SK-N-SH treated with all-trans-retinoic acid at 6 μM for 48 hours (cell line): ENCODE data around the gene UPK3A.

ENCODE experiments used
- ATAC-seq: fragments of 200-7000 bp; cut with Tn5 transposase; 3 replicates; pipeline ENCODE4 v1.9.1; 2020; ENCODE audit warnings: mild to moderate bottlenecking, moderate library complexity
- ARNTL ChIP-seq: fragments of 450-650 bp; formaldehyde crosslinking; IDR thresholded peaks from 2 replicates; pipeline ENCODE4 v1.5.0; 2020; ENCODE audit warnings: low read depth, mild to moderate bottlenecking, moderate library complexity, borderline replicate concordance
- CSDC2 ChIP-seq: fragments of 250-450 bp; sonication (Bioruptor Pico); IDR thresholded peaks from 2 replicates; pipeline ENCODE4 v1.5.0; 2020; ENCODE audit warnings: mild to moderate bottlenecking, moderate library complexity
- ISL1 ChIP-seq: fragments of 250-450 bp; sonication (Bioruptor Pico); IDR thresholded peaks from 2 replicates; pipeline ENCODE4 v2.1.2; 2022; ENCODE audit warnings: mild to moderate bottlenecking, moderate library complexity
- OSR1 ChIP-seq: fragments of 250-450 bp; sonication (Bioruptor Pico); IDR thresholded peaks from 2 replicates; pipeline ENCODE4 v1.8.0; 2022; ENCODE audit warnings: moderate library complexity, mild to moderate bottlenecking, inconsistent platforms
- PPARA ChIP-seq: fragments of 250-450 bp; sonication (Bioruptor Pico); IDR thresholded peaks from 2 replicates; pipeline ENCODE4 v1.5.0; 2020; ENCODE audit warnings: mild to moderate bottlenecking, borderline replicate concordance
- SNAI2 ChIP-seq: fragments of 250-450 bp; sonication (Bioruptor Pico); IDR thresholded peaks from 2 replicates; pipeline ENCODE4 v1.5.0; 2020; ENCODE audit warnings: mild to moderate bottlenecking, moderate library complexity
- TCF4 ChIP-seq: fragments of 250-450 bp; sonication (Bioruptor Pico); IDR thresholded peaks from 2 replicates; pipeline ENCODE4 v1.8.0; 2021; ENCODE audit warnings: mild to moderate bottlenecking, moderate library complexity, borderline replicate concordance
- ZC3H10 ChIP-seq: fragments of 250-450 bp; sonication (Bioruptor Pico); IDR thresholded peaks from 2 replicates; pipeline ENCODE4 v1.5.1; 2021; ENCODE audit warnings: mild to moderate bottlenecking, moderate library complexity
- ZFP3 ChIP-seq: fragments of 250-450 bp; sonication (Bioruptor Pico); IDR thresholded peaks from 2 replicates; pipeline ENCODE4 v1.5.0; 2020; ENCODE audit warnings: mild to moderate bottlenecking, moderate library complexity
- ZFP30 ChIP-seq: fragments of 450-650 bp; formaldehyde crosslinking; IDR thresholded peaks from 2 replicates; pipeline ENCODE4 v1.5.0; 2022; ENCODE audit warnings: mild to moderate bottlenecking, moderate library complexity
- ZNF70 ChIP-seq: fragments of 450-650 bp; formaldehyde crosslinking; IDR thresholded peaks from 2 replicates; pipeline ENCODE4 v1.5.0; 2020; ENCODE audit warnings: mild to moderate bottlenecking, moderate library complexity
- ZNF8 ChIP-seq: fragments of 450-650 bp; formaldehyde crosslinking; IDR thresholded peaks from 2 replicates; pipeline ENCODE4 v1.5.0; 2020; ENCODE audit warnings: mild to moderate bottlenecking, moderate library complexity
- TF ChIP-seq, protein P1 (sequence below): fragments of 250-450 bp; sonication (Bioruptor Pico); IDR thresholded peaks from 2 replicates; pipeline ENCODE4 v1.8.0; 2020; ENCODE audit warnings: mild to moderate bottlenecking, moderate library complexity, borderline replicate concordance
- TF ChIP-seq, protein P2 (sequence below): fragments of 250-450 bp; sonication (Bioruptor Pico); IDR thresholded peaks from 2 replicates; pipeline ENCODE4 v1.5.1; 2021; ENCODE audit warnings: mild to moderate bottlenecking, moderate library complexity
- TF ChIP-seq, protein P3 (sequence below): fragments of 250-450 bp; sonication (Bioruptor Pico); IDR thresholded peaks from 2 replicates; pipeline ENCODE4 v1.8.0; 2021; ENCODE audit warnings: low read depth, mild to moderate bottlenecking, moderate library complexity, borderline replicate concordance

The UPK3A gene

DNA sequence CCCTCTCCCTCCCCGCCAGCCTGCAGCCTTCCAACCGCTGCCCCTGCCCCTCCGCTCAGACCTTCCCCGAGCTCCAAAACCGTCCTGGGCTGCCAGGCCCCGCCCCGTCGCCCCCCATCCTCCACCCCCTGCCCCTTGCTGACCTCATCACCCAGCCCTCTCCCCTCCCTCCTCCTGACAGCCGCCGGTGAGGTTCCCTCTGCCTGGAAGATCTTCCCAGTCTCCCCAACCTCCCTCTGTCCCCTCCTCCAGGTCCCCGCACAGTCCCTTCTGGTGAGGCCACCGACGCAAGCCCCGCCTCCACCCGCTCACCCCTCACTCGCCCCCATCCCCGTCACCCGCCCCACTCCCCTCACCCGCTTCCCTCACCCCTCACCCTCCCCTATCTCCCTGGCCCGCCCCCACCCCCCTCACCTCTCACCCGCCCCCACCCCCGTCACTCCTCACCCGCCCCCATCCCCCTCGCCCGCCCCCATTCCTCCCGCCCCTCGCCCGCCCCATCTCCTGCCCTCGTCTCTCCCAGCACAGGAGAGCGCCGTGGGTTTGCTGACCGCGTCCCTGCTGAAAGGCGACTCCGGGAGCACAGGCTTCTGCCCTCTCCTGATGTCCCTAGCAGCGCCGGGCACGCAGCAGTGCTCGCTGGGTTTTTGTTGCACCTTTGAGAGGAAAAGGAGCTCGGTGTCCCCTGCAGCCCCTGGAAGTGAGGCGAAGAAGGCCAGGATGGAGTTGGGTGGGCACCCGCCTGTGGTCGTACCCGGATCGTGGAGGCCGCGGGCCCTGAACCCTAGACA lies 16.4 kb upstream of the UPK3A start:
- TF ChIP-seq, protein P1, sequence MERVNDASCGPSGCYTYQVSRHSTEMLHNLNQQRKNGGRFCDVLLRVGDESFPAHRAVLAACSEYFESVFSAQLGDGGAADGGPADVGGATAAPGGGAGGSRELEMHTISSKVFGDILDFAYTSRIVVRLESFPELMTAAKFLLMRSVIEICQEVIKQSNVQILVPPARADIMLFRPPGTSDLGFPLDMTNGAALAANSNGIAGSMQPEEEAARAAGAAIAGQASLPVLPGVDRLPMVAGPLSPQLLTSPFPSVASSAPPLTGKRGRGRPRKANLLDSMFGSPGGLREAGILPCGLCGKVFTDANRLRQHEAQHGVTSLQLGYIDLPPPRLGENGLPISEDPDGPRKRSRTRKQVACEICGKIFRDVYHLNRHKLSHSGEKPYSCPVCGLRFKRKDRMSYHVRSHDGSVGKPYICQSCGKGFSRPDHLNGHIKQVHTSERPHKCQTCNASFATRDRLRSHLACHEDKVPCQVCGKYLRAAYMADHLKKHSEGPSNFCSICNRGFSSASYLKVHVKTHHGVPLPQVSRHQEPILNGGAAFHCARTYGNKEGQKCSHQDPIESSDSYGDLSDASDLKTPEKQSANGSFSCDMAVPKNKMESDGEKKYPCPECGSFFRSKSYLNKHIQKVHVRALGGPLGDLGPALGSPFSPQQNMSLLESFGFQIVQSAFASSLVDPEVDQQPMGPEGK (CRISPR knock-in tag), result no peak
- no peak for TF ChIP-seq ZFP3 (CRISPR knock-in tag)
- TF ChIP-seq OSR1 (CRISPR knock-in tag), result no peak
- TF ChIP-seq, protein P2, sequence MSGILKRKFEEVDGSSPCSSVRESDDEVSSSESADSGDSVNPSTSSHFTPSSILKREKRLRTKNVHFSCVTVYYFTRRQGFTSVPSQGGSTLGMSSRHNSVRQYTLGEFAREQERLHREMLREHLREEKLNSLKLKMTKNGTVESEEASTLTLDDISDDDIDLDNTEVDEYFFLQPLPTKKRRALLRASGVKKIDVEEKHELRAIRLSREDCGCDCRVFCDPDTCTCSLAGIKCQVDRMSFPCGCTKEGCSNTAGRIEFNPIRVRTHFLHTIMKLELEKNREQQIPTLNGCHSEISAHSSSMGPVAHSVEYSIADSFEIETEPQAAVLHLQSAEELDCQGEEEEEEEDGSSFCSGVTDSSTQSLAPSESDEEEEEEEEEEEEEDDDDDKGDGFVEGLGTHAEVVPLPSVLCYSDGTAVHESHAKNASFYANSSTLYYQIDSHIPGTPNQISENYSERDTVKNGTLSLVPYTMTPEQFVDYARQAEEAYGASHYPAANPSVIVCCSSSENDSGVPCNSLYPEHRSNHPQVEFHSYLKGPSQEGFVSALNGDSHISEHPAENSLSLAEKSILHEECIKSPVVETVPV (CRISPR knock-in tag), result no peak
- TF ChIP-seq, protein P3, sequence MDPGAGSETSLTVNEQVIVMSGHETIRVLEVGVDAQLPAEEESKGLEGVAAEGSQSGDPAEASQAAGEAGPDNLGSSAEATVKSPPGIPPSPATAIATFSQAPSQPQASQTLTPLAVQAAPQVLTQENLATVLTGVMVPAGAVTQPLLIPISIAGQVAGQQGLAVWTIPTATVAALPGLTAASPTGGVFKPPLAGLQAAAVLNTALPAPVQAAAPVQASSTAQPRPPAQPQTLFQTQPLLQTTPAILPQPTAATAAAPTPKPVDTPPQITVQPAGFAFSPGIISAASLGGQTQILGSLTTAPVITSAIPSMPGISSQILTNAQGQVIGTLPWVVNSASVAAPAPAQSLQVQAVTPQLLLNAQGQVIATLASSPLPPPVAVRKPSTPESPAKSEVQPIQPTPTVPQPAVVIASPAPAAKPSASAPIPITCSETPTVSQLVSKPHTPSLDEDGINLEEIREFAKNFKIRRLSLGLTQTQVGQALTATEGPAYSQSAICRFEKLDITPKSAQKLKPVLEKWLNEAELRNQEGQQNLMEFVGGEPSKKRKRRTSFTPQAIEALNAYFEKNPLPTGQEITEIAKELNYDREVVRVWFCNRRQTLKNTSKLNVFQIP (CRISPR knock-in tag), result no peak
- TF ChIP-seq CSDC2, result no peak
- ATAC-seq, result peak; percentile 68

GRCh38 chr22:45268958-45269844 lies 15.5 kb upstream of the UPK3A start:
- peak; percentile 87 for ATAC-seq
- TF ChIP-seq ZFP3 (CRISPR knock-in tag), result no peak
- TF ChIP-seq, all 23 proteins: peak for 0

DNA sequence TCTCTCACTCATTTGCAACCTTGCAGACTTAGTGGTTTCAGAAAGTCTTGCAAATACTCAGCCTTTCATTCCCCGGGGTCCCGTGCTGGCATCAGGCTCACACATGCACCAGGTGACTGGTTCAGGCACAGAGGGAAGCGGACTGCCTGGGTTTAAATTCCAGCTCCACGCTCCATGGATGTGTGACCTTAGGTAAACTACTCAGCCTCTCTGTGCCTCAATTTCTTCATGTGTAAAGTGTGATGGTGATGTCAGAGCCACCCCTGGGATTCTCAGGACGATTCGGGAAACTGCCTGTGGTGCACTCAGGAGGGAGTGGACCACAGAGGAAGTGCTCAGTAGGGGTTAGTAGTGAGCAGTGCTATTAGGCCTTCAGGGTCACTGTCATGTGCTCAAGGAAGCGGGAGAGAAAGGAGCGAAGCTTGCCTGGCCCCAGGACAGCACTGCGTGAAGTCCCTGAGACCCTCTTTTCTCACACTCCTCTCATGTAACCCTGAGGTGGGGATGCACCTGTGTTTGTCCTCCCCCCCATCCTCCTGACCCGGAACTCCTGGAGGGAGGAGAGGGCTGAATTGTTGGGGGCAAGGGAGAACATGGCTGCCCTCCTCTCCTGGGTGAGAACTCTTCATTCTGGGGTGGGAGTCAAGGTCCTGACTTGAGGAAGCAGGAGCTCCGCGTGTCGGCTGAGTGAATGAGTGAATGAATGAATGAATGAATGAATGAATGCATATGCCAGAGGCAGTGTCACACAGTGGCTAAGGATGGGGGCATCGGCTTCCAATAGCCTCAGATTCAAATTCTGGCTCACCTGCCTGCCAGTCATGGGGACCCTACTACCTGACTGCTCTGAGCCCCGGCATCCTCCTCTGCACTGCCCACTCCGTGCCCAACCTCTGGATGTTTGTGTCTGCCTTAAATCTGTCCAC lies 14.4 kb upstream of the UPK3A start:
- TF ChIP-seq, protein P1 (CRISPR knock-in tag), result no peak
- no peak for TF ChIP-seq TCF4 (CRISPR knock-in tag)
- no peak for TF ChIP-seq ZC3H10 (CRISPR knock-in tag)
- ATAC-seq, result no peak

DNA sequence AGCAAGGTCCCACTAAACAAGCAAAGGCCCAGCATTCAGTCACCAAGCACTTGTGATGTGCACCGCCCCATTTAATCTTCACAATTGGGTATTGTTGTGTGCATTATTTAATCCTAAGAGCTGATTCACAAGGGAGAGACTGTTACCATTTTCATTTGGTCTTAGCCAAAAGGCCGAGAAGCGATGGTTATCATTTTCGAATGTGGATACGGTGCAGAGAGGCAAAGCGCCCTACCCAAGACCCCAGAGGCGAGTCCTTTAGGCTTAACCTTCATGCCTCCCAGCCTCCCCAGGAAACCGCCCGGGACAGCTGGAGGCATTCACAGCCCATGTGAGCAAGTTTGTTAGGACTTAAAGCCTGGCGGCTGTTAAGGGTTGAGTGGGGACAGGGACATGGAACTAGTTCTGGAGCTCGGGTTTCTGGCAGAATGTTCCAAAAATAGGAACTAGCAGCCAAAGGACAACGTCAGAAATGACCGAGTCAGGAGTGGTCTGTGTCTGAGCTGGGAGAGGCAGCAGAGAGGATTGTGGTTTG lies 13.0 kb upstream of the UPK3A start:
- ATAC-seq, result no peak
- TF ChIP-seq ZNF8 (CRISPR knock-in tag), result no peak
- no peak for TF ChIP-seq PPARA (CRISPR knock-in tag)
- TF ChIP-seq ISL1 (CRISPR knock-in tag), result no peak
- TF ChIP-seq ZFP30 (CRISPR knock-in tag), result no peak
- TF ChIP-seq ZNF70, result no peak
- TF ChIP-seq ARNTL (CRISPR knock-in tag), result no peak
- TF ChIP-seq, protein P1 (CRISPR knock-in tag), result no peak
- TF ChIP-seq SNAI2 (CRISPR knock-in tag), result no peak
